Breast epithelium (tissue), 4 donors: ENCODE data around the gene FAAH2. TPM values are rescaled to one million over a fixed set of nuclear protein-coding genes. Genes with fewer than 3 reads are reported as not detected.
"Not testable (repeated sequence)": the region's sequence is repeated elsewhere in the genome, so short reads cannot be mapped to it uniquely, and the experiment has no call there.

Experiments
- DNase-seq, 2 donors: peaks; one replicate each; pipeline ENCODE4 v3.0.0-alpha.2; 2019; ENCODE audit warnings: low spot score in 2 of 2
- H3K27ac ChIP-seq, 2 donors: fragments of 200-600 bp; sonication (generic) in 1 of 2; one replicate each; pipeline ENCODE4 v1.5.1; 2016 to 2019; ENCODE audit warnings: mild to moderate bottlenecking in 1 of 2
- H3K27me3 ChIP-seq, 2 donors: fragments of 200-600 bp; sonication (generic) in 1 of 2; one replicate each; pipeline versions ENCODE4 v1.5.1 to v1.6.0; 2017 to 2019; ENCODE audit warnings: control low read depth in 1 of 2, mild to moderate bottlenecking in 1 of 2
- H3K36me3 ChIP-seq: fragments of 200-600 bp; one replicate; pipeline ENCODE4 v1.5.1; 2019
- H3K4me1 ChIP-seq, 2 donors: fragments of 200-600 bp; sonication (generic); one replicate each; pipeline ENCODE4 v1.5.1; 2016 to 2019; ENCODE audit warnings: control low read depth in 1 of 2
- H3K4me3 ChIP-seq, 3 donors: fragments of 200-600 bp; sonication (generic); 1 replicate in 2 of 3; 2 replicates in 1 of 3; pipeline ENCODE4 v1.5.1; 2016 to 2019; ENCODE audit warnings: mild to moderate bottlenecking in 3 of 3, moderate library complexity in 2 of 3
- H3K9me3 ChIP-seq, 2 donors: fragments of 200-600 bp; sonication (generic) in 1 of 2; one replicate each; pipeline ENCODE4 v1.5.1; 2016 to 2019; ENCODE audit warnings: control low read depth in 1 of 2
- POLR2A ChIP-seq: fragments of 450-650 bp; IDR thresholded peaks from one replicate; pipeline ENCODE4 v1.6.1; 2016; ENCODE audit warnings: antibody characterized with exemption, mild to moderate bottlenecking, moderate library complexity
- POLR2AphosphoS5 ChIP-seq, 3 donors: sonication (generic); formaldehyde crosslinking; IDR thresholded peaks; one replicate each; pipeline ENCODE4 v1.6.1; 2017; ENCODE audit warnings: antibody characterized with exemption in 3 of 3
- intact Hi-C: fragments of 100-400 bp; cut with DNase I; formaldehyde crosslinking; loops from one replicate; pipeline ENCODE4 v1.15.1; 2023; ENCODE audit warnings: low total_unique reads
- total RNA-seq, 3 donors: library from RNA; depleted of rRNA; stranded (reverse); fragments of >200 nt; gene quantifications; one replicate each; pipeline ENCODE4 v1.1.0, GENCODE V29; 2016
- TF ChIP-seq, protein P1 (sequence below), 3 donors: fragments of 450-650 bp; IDR thresholded peaks; one replicate each; pipeline ENCODE4 v1.5.1; 2016 to 2017; ENCODE audit warnings: antibody characterized with exemption in 3 of 3, mild to moderate bottlenecking in 3 of 3, moderate library complexity in 3 of 3

FAAH2 gene
- total RNA-seq, 3 donors from 2014 or later = 0.64 to 52.7 (median 30.2) TPM

DNA sequence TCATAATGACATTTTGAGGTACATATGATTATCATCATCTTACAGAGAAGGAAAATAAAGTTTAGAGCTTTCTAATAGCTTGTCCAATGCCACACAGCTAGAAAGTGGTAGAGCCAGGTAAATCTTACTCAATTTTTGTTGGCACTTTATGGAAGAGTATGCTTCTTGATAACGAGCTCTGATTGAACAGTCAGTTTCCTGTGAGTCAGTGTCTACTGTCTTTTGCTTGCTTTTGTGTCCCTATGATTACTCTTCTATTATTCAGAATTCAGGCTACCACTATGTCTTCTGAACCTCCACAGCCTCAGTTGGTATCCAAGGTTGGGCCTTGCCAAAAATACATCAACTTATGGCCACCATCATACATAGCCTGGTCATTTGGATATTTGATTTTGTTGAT, 2.6 kb downstream of the FAAH2 start:
- Histone ChIP-seq H3K9me3 (no peaks in the 10 kb centered on the region), H3K27ac (no peak overlapping the region), H3K36me3 (no peaks in the 10 kb centered on the region), H3K4me3 (no peak overlapping the region), H3K4me1 (no peaks in the 10 kb centered on the region), H3K27me3 (peaks cover 0 to under 1% of the 10 kb centered on the region in 2 donors)
- TF ChIP-seq, protein P1, sequence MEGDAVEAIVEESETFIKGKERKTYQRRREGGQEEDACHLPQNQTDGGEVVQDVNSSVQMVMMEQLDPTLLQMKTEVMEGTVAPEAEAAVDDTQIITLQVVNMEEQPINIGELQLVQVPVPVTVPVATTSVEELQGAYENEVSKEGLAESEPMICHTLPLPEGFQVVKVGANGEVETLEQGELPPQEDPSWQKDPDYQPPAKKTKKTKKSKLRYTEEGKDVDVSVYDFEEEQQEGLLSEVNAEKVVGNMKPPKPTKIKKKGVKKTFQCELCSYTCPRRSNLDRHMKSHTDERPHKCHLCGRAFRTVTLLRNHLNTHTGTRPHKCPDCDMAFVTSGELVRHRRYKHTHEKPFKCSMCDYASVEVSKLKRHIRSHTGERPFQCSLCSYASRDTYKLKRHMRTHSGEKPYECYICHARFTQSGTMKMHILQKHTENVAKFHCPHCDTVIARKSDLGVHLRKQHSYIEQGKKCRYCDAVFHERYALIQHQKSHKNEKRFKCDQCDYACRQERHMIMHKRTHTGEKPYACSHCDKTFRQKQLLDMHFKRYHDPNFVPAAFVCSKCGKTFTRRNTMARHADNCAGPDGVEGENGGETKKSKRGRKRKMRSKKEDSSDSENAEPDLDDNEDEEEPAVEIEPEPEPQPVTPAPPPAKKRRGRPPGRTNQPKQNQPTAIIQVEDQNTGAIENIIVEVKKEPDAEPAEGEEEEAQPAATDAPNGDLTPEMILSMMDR (IDR thresholded peaks at IDR 0.05) = no peak
- TF ChIP-seq POLR2A = no peak
- TF ChIP-seq POLR2AphosphoS5 (IDR thresholded peaks at IDR 0.05) = no peak
- intact Hi-C loops = no loop called here
- no peak for DNase-seq

DNA sequence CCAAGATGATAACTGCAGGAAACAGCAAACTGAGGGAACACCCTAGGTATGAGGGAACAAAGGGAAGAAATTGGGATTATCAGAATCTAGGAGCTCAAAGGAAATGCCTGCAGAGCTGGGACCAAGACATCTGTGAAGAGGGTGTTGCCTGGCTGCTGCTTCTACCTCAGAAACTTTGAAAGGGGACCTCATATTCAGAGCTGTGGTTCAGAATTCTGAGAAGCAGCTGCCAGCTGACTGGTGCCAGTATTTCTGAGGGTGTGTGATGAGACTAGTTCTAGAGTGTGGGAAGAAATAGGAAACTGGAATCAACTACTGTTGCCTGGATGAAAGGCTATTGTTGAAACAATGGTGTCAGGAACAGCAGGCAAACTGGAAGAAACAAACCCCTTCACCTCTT, 8.5 kb downstream of the FAAH2 start:
- Histone ChIP-seq H3K27me3 (no peaks in the 10 kb centered on the region), H3K9me3 (no peaks in the 10 kb centered on the region), H3K4me1 (no peaks in the 10 kb centered on the region), H3K27ac (no peak overlapping the region), H3K4me3 (no peak overlapping the region), H3K36me3 (no peaks in the 10 kb centered on the region)
- TF ChIP-seq POLR2A (no peak), POLR2AphosphoS5 (IDR thresholded peaks at IDR 0.05) (no peak)
- TF ChIP-seq, protein P1 (IDR thresholded peaks at IDR 0.05) = no peak
- no peak for DNase-seq
- intact Hi-C loops = no loop called here

DNA sequence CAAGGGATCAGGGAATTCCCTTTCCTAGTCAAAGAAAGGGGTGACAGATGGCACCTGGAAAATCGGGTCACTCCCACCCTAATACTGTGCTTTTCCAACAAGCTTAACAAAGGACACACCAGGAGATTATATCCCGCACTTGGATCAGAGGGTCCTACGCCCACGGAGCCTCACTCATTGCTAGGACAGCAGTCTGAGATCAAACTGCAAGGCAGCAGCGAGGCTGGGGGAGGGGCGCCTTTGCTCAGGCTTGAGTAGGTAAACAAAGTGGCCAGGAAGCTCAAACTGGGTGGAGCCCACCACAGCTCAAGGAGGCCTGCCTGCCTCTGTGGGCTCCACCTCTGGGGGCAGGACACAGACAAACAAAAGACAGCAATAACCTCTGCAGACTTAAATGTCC, 9.2 kb downstream of the FAAH2 start:
- H3K27me3 ChIP-seq, H3K4me1 ChIP-seq, intact Hi-C loops, H3K27ac ChIP-seq, H3K9me3 ChIP-seq, H3K4me3 ChIP-seq, H3K36me3 ChIP-seq, DNase-seq: not testable (repeated sequence)

DNA sequence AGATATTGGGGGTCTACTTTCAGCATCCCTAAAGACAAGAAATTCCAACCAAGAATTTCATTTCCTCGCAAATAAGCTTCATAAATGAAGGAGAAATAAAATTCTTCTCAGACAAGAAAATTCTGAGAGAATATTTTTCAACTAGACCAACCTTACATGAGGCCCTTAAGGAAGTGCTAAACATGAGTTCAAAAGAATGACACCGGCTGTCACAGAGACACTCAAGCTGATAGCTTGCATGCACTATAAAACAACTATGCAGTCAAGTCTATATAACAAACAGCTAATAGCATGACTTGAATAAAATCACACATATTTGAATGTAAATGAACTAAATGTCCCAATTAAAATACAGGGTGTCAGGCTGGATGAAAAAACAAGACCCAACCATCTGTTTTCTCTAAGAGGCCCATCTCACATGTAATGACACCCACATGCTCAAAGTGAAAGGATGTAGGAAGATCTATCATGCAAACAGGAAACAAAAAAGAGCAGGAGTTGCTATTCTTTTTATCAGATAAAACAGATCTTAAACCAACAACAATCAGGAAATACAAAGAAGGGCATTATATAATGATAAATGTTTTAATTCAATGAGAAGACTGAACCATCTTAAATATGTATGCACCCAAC, 27.2 kb downstream of the FAAH2 start:
- Histone ChIP-seq H3K27me3 (peaks cover 0 to 11% of the 10 kb centered on the region in 2 donors), H3K36me3 (no peaks in the 10 kb centered on the region), H3K9me3 (peaks cover 3 to 27% of the 10 kb centered on the region in 2 donors), H3K4me3 (no peak overlapping the region), H3K27ac (no peak overlapping the region), H3K4me1 (no peaks in the 10 kb centered on the region)
- TF ChIP-seq POLR2AphosphoS5 (IDR thresholded peaks at IDR 0.05) = no peak
- TF ChIP-seq, protein P1 (IDR thresholded peaks at IDR 0.05) = no peak
- no peak for TF ChIP-seq POLR2A
- DNase-seq = no peak
- intact Hi-C loops = no loop called here

DNA sequence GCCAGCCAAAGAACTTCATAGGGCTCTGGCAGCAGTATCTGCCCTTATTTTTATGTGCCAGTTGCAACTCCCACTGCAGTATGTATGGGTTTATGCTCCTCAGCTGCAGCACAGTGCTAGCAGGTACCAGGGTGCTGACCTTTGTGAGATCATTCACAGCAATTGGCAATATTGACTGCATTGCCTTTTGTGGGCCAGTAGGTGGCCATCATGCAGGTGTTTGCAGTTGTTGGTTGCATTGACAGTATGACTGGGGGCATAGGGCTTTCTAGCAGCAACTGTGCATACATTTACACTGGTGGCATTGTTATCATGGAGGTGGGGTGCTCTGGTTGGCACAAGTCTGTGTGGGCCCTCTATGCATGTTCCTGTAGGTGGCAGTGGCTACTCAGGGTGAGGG, 42.5 kb downstream of the FAAH2 start:
- H3K27me3 ChIP-seq = peaks cover 0 to 5% of the 10 kb centered on the region in 2 donors
- no peak overlapping the region for H3K27ac ChIP-seq
- no peak for DNase-seq
- H3K4me1 ChIP-seq = no peaks in the 10 kb centered on the region
- no peak for TF ChIP-seq POLR2A
- TF ChIP-seq POLR2AphosphoS5 (IDR thresholded peaks at IDR 0.05) = no peak
- TF ChIP-seq, protein P1 (IDR thresholded peaks at IDR 0.05) = no peak
- intact Hi-C loops = no loop called here
- H3K9me3 ChIP-seq = peaks cover 0 to 13% of the 10 kb centered on the region in 2 donors
- no peak overlapping the region for H3K4me3 ChIP-seq
- H3K36me3 ChIP-seq = no peaks in the 10 kb centered on the region

DNA sequence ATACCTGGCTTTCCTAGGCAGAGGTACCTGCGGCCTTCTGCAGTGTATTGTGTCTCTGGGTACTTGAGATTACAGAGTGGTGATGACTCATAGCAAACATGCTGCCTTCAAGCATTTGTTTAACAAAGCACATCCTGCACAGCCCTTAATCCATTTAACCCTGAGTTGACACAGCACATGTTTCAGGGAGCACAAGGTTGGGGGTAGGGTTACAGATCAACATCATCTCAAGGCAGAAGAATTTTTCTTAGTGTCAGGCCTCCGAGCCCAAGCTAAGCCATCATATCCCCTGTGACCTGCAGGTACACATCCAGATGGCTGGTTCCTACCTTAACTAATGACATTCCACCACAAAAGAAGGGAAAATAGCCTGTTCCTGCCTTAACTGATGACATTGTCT, 49.3 kb downstream of the FAAH2 start:
- H3K9me3 ChIP-seq, H3K4me3 ChIP-seq, H3K27me3 ChIP-seq, H3K27ac ChIP-seq, intact Hi-C loops, DNase-seq, H3K36me3 ChIP-seq, H3K4me1 ChIP-seq: not testable (repeated sequence)
